HG03025 (cell line): ENCODE data around the gene TSPAN18.

Source experiments
- ATAC-seq: cut with Tn5 transposase; IDR thresholded peaks from one replicate; pipeline ENCODE4 v1.9.1; 2021; ENCODE audit warnings: mild to moderate bottlenecking, moderate library complexity; ENCODE audit not compliant: unreplicated experiment, low FRiP score

TSPAN18 gene

GRCh38 chr11:44791316-44791925, 64.7 kb downstream of the TSPAN18 start:
- ATAC-seq = no peak

DNA sequence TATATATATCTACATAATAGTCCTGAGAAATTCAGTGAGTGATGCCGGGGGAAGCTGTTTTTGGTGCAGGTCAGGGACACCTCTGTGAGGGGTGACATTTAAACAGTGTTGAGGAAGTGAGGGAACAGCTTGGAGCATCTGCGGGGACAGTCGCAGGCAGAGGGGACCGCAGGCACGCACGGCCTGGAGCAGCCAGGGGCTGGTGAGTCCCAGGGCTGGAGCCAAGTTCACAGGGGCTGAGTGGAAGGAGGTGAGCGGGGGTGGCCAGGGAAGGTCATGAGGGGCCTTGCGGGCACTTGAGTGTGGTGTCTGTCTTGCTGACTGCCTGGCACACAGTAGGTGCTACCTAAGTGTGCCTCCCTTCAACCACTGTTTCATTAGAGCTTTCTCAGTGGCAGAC, 65.4 kb downstream of the TSPAN18 start:
- no peak for ATAC-seq

GRCh38 chr11:44793350-44794090, 66.8 kb downstream of the TSPAN18 start:
- ATAC-seq = no peak

DNA sequence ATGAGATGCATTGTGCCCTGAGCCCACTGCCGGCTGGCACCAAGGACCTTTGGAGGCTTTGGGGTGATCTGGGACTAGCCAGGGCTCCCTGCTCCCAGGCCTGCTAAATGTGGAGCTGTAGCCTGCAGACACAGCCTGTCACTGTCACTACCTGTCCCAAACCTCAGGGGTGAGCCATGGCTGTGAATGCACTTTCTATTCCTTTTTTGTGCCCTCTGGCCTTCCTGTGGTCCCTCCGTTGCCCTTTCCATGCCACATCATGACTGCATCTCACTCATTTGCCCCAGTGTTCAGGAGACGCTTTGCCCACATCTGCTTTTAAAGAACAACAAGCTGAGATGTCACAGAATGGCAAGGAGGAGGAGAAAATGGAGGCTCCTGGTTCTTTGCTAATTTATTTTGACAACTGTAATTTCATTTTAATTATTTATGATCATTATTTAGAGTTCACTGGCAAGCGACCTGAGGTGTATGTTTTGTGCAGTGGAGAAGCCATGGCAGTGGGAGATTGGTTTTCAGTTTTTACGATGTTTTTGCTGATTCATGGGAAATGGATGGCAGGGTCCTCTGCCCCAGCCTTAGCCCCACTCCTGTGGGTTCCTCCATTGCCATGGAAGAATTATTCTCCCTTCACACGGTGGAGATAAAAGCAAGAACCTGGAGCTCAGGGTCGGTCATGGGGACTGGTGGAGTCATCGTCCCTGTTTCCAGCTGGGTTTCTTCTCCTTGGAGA, 69.2 kb downstream of the TSPAN18 start:
- no peak for ATAC-seq

DNA sequence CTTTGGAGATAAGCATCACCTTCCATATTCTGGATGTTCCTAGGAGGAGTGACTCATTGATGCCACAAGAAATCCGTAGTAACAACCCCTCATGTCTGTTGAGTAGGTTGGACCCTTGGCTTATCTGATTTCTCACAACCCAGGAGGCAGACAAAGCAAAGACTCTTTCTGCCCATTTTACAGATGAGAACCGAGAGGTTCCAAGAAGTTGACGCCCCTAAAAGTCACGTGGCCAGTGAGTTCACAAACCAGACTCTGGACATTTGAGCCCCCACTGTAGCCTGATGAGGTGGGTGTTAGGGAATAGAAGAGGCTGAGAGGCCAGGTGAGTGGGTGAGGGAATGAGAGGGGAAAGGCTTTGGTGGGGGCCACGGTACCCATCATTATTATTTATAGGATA, 70.3 kb downstream of the TSPAN18 start:
- no peak for ATAC-seq

DNA sequence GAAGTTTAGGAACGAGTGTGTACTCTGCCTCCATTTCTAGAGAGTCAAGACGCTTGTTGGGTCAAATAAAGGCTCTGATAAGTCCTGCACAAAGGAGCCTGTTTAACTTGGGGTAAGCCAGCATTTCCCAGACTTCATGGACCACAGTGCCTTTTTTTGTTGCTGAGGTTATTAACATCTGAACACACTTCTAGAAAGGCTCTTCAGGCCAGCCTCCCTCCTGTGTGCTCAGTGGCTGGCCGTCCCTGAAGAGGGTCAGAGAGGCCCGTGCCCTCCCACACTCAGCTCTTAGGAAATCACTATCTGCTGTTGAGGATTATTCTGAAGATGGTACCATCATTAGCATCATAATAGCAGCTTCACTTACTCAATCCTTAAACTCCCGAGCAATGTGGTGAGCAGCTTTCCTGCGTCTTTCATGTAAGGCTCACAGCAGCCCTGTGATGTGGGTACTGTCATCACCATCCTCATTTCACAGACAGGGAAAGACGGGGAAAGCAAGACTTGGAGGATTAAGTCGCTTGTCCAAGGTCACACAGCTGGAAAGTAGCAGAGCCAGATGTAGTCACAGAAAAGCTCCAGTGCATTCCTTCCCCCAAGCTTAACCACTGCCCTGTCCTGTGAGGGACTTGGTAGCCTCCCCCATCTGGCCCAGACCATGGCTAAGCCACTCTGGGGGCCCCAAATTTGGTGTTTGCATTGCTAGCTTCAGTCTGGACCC, 71.3 kb downstream of the TSPAN18 start:
- ATAC-seq = no peak

DNA sequence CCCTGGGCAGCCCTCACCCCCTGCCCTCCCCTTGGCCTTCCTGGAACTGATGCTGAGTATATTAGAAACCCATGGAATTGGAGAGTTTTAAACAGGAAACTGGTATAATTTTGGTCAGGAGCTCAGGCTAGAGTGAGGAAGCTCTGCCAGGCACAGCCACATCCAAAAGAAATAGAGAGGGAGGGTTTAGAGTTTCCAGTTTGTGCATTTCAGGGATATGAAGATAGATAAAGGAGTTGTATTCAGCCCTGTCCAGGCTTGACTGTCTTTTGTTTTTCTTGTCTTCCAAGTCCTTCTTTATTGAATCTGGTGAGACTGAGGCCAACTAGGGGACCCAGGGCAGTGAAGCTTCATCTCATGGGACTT, 71.8 kb downstream of the TSPAN18 start:
- no peak for ATAC-seq

DNA sequence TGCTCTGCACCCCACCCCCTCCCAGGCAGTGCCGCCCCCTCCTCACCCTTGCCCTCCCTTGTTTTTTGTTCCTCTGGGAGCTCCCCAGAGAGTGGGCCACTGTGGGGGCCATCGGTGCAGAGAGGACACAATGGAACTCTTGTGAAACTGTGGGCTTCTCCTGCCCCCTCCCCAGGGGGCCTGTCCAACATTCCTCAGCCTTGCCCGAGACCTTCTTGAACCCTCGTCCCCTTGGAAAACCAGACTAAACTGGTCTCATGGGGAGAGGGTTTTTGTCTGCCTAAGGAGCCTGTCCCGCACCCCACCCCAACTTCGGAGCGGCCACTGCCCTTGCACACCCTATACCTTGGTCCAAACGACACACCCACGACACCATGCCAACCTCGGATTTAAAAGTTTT, 72.2 kb downstream of the TSPAN18 start:
- ATAC-seq = no peak

DNA sequence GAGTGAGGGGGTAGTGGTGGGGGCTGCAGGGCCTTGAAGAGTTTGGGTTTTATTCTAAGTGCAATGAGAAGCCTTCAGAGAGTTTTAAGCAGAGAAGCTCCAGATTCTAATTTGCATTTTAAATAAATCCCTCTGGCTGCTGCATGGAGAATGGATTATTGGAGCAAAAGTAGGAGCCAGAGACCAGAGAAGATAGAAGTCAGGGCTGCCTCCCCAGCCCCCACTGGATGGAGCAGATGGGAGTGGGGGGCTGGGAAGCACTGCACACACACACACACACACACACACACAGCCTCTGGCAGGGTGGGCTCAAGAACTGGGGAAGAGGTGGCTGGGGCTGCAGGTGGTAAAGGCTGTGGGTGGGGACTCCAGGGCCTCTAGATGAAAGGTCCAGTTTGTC, 75.6 kb downstream of the TSPAN18 start:
- ATAC-seq = no peak

GRCh38 chr11:44803009-44803408, 76.2 kb downstream of the TSPAN18 start:
- ATAC-seq = no peak

GRCh38 chr11:44804449-44805437, 78.0 kb downstream of the TSPAN18 start:
- no peak for ATAC-seq

DNA sequence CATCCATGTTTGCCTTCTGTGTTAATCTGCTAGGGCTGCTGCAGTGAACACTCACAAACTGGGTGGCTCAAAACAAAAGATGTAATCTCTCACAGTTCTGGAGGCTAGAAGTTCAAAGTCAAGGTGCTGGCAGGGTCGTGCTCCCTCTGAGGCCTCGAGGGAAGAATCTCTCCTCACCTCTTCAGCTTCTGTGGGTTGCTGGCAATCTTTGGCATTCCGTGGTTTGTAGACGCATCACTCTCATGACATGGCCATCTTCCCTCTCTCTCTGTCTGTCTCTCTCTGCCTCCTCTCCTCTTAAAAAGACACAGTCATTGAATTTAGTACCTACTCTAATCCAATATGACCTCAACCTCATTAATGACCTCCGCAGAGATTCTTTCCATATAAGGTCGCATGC, 78.8 kb downstream of the TSPAN18 start:
- no peak for ATAC-seq

GRCh38 chr11:44808053-44808753, 81.4 kb downstream of the TSPAN18 start:
- ATAC-seq = no peak

GRCh38 chr11:44809283-44809682, 82.5 kb downstream of the TSPAN18 start:
- no peak for ATAC-seq

DNA sequence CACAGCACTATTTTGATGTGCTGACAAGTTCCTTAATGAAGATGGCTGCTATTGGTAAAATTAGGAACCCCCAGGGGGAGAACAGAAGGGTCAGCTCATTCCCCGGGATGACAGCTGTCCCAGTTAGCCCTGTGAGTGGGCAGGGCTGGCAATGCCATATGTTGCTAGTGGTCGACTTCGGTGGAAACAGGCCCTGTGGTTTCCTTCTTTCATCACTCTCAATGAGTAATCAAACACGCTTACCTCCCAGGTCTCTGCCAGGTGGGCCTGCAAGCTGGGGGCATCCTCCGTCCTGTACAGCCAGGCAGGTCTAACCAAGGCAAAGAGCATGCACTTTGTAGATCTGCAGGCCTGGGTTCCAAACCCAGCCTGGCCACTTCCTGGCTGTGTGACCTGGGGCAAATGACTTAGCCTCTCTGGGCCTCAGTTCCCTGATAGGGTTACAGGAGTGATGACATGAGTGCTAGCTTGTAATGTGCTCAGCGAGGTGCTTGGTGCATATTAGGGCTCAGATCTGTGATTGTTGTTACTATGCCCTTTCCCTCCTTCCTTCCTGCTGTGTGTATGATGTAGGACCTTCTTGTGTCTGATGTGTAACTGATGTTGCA, 85.2 kb downstream of the TSPAN18 start:
- no peak for ATAC-seq

DNA sequence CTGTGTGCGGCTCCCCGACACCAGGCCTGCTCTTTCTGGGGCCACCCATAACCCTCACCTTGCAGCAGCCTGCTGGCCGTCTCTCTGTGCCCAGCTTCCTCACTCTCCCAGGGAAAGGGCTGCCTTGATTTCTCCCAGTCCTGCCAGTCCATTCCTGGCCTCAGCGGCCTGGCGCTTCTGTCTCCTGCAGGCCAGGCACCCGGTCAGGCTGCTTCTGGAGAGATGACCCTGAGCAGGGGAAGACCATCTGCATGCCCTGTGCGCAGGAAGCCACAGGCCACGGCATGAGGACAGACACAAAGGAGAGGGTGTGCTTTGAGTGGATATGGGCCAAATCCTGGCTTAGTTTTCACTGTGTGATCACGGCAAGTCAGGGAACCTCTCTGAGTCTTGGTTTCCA, 86.2 kb downstream of the TSPAN18 start:
- ATAC-seq = no peak

DNA sequence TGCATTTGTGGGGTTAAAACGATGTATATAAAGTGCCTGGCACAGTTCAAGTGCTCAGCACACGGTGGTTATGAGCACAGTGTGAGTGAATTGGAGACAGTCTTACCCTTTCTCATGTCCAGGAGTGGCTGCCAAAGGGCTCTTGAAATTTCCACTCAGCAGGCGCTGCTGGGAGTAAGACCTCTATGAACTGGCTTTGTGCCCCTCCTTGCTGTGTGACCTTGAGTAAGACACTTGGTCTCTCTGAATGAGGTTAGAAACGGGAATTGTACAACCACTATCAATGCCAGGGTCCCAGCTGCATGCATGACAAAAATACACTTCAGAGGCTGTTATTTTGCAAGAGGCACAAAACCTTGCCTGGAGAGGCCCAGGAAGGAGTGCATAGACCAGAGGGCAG, 86.6 kb downstream of the TSPAN18 start:
- no peak for ATAC-seq

DNA sequence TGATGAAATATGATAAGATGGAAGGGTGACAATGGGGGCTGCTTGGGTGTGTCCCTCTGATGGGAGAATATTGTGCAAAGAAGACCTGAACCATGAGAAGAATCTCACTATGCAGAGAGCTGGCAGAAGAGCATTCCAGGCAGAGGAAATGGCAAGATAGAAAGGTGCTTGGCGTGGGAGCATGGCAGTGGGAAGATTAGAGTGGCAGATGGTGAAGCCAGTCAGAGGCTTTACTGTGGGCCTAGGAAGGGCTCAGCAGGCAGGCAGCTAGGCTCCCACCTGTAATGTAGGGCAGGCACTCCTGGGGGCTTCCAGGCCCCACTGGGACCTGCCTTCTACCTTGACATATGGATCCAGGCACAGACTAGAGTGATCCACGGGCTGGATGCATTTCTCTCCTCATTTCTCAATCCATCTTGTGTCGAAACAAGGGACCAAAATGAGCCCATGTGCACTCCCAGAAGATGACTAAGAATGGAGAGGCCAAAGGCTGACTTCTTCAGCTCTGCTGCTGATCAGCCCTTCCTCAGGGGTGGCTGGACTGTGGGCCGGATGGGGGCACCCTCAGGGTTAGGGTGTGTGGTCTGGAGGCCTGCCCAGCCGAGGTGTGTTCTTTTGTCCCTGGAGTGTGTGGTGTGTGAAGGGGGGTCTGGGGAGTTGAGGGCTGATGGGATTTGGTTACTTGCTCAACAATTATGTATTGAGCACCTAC, 88.3 kb downstream of the TSPAN18 start:
- no peak for ATAC-seq
